HG03103 (cell line): ENCODE measurements around the gene CCDC148.

Experiments used
- ATAC-seq: cut with Tn5 transposase; IDR thresholded peaks from one replicate; pipeline ENCODE4 v1.9.1; 2021; ENCODE audit warnings: low read depth; ENCODE audit not compliant: unreplicated experiment

The CCDC148 gene

DNA sequence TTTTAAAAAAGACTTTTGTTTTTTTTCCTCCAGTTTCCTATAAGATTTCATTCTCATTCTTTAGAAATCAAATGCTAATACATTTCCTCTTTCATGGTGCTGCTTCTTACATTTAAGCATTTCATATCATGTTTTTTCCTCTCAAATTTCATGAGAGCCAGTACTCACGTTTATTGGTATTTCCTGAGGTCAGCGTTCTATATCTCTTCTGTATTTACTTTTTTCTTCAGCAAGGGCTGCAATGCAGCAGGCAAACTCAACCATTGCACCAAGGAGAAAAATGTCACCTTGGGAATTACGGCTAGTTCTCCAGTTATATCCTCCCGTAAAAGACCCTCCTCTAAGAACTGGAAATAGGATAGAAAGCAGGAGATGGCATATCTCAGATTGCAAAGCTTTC, 322.5 kb downstream of the CCDC148 start:
- ATAC-seq, result no peak

DNA sequence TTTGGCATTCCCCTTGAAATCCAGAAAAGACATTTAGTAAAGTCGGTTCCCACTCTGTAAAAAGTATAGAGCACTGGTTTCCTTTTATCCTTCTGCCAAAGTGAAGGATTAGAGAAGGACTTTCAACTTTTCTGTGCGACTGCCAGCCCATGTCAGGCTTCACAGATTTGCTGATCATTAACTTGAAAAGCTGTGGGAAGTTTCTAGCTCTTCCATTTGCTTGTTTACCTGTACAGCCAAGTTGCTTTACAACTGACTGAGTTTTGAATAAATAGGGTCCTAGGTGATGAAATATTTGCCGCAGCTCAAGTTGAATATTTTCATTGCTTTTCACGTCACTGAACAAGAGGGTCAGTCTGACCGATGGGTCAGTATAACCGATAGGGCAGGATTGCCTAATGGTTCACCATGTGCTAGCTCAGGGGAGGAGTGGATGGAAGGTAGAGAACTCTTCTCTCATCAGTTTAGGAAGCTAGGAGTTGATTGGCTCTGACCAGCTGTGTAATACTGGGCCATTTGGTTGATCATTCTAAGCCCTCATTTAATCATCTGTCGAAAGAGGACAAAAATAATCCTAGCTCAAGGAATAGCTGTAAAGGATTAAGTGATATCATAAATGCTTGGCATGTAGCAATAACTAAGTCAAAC, 324.5 kb downstream of the CCDC148 start:
- no peak for ATAC-seq

DNA sequence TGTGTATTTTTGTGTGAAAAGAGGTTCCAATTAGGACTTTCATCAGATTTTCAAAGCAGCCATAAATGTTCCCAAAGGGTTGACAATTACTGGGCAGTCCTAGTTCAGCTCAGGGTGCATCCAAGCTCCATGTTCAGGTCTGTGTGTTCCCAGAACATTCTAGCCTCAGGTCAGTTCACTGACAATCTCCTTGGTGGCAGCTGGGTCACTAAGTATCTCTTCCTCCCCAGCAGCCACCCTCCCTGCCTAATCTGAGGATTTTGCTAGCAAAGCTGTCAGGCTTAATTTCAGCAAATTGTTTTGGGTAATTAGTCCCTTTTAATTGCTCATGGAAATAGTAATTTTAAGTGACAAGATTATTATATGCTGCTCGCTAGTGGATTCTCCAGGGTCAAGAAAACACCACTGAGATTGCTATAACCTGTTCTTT, 325.1 kb downstream of the CCDC148 start:
- ATAC-seq, result no peak

DNA sequence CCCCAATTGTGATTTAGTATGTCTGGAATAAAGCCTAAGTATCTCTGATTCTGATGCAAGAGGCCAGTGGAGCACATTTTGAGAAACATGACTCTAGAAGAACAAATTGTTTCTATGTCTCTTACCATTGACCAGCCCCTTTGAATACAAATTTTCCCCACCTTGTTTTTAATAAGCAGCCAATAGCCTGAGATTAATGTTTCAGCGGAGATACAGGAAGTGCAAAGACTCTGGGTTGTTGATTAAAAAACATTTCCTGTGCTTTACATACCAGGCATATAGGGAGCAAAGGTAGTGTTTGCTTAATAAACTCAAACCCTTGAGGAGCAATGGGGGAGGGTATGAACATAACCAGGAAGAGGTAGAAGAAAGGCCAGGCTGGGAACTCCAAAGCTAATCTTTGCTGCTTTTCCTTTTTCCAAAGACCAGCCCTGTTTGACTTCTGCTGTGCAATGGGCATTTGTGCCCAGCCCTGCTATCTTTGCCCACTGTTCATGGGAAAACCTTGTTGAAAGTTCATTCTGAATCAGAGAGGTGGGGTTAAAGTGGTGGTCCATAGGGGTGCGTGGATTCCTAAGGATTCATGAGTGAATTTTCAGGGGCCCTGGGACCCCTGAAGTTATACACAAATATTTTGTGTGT, 325.6 kb downstream of the CCDC148 start:
- no peak for ATAC-seq

DNA sequence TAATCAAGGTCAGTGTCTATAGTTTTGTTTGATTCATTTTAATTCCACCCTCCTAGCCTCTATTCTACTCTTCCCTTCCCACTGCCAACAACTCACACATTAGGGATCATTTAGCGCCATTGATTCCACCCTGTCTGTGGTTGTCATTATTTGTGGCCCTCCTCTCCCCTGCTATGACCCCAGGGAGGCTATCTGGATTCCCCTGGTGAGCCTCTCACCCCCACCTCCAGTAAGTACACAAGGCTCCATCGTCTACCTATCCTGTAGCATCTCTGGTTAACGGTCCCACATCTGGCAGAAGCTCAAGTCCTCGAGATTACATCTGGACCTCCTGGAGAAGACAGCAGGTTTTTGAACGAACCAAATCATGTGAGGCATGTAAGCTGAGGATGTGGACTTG, 327.5 kb downstream of the CCDC148 start:
- no peak for ATAC-seq

DNA sequence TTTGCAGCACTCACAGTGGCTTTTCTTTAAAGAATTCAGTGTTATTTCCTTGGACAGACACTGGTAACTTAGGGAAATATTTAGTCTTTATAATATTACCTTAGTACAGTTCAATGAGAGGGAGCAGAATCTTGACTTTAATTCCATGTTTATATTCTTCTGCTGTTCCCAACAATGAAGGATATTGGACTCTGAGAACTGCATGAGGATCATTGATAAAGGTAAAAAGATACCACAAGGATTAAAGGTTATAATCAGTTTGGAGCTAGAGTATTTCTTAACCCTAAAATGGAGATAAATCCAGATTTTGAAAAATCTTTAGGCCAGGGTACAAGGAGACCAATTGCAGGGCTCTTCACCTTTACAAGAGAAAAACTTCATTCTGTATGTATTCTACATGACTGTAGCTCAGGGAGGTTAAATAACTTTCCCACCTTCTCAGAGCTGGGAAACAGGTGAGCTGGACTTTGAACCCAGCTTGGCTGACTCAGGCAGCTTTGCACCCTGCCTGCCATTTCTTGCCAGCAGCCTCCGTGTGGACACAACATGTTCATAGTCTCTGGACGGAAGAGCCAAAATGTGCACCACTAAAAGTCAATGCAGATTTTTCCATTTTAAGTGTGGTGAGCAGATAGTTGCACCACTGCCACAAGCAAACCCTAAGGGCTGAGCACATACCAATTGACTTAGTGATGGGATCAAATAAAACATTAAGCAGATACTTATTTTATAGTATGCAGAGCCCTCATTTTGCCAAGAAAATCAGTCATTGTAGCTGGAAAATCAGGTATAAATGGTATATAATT, 328.2 kb downstream of the CCDC148 start:
- ATAC-seq, result no peak

DNA sequence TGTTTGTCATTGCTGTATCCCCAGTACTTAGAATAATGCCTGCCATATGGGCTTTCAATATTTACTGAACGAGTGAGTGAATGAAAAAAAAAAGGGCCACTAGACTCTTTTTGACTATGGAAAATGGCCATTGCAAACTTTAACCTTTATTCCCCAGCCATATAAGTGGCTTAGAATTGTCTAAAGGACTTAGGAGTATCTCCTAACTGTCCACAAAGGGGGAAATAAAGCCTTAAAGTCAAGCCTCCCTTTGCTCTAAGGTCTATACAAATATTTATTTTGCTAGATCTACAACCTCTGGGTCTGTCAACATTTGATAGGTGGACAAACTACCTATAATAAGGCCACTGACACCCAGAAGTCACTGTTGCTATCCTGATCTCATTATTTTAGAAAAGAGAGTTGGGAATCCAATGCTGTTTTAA, 329.2 kb downstream of the CCDC148 start:
- ATAC-seq, result no peak

DNA sequence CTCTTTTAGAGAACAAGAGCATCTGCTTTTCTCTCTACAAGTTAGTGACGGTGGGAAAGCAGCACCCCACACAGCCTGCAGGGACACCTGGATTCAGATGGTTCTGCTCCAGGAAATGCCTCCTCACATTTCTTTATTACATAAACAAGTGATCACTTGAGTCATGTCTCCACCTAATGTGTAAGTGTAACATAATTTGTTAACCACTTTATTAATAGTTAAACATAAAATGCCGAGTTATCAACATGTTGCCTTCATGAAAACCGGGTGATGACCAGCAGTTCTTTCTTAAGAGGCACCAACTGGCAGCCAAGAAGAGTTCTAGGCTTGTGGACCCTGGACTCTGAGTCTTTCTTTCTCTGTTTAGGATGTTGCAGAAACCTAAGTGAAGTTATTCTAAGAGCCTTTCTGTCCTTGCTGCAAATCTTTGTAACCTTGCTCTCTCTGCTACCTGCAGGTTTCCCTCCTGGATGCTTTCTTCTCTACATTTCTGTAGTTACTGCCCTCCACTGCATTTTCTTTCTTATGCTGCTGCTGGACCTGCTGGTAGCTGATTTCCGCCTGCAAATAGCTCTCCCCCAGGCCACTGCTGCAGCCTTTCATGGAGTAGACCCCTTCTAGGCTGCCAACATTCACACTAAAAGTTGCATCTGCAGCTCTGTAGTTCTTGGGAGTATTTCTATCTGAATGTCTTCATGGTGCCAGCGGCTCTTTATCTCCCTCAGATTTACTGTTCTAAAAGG, 330.6 kb downstream of the CCDC148 start:
- ATAC-seq, result no peak

DNA sequence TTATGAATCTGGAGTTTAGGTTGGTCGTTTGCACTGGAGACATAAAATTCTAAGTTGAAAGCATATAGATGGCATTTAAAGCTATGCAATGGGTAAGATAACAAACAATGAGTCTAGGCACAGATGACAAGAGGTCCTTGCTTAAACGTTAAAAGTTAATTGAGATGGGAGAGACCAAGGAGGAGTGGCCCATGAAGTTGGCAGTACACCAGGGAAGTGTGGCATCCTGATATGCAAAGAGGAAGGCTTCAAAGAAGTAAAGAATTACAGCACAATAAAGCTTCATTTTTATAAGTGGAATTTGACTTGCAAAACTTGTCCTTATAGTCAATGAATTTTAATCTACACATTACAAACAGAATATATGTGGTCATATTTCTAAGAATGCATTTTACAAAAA, 331.7 kb downstream of the CCDC148 start:
- no peak for ATAC-seq
